CD14-positive monocyte (primary cell): Measurements from ENCODE around the gene VRTN. TPM values are rescaled to one million over a fixed set of nuclear protein-coding genes. Genes with fewer than 3 reads are reported as not detected.
A peak's percentile ranks its signal among the peaks of the same experiment; 100 is the strongest.
"Not testable (repeated sequence)": the region's sequence is repeated elsewhere in the genome, so short reads cannot be mapped to it uniquely, and the experiment has no call there.

Experiments
- DNase-seq, 3 donors: peaks; one replicate each; pipeline ENCODE4 v3.0.0-alpha.2; 2011 to 2022
- H2AFZ ChIP-seq: 2 replicates; pipeline ENCODE4 v1.6.0; 2012; ENCODE audit warnings: mild to moderate bottlenecking, low read depth, low read length, inconsistent platforms; ENCODE audit not compliant: insufficient read depth, poor library complexity, severe bottlenecking
- H3K27ac ChIP-seq, 2 donors: 1 replicate in 1 of 2; 2 replicates in 1 of 2; pipeline ENCODE4 v1.5.1; 2012 to 2013; ENCODE audit warnings: low read length in 2 of 2, control low read depth in 1 of 2, inconsistent platforms in 1 of 2, low read depth in 1 of 2, mild to moderate bottlenecking in 1 of 2
- H3K27me3 ChIP-seq, 2 donors: one replicate each; pipeline versions ENCODE4 v1.6.0 to v1.6.1; 2011 to 2013; ENCODE audit warnings: low read length in 2 of 2; ENCODE audit not compliant: control insufficient read depth in 2 of 2, insufficient read depth in 2 of 2
- H3K36me3 ChIP-seq, 2 donors: replicated peaks in 1 of 2; 1 replicate in 1 of 2; 2 replicates in 1 of 2; pipeline versions ENCODE4 v1.5.1 to v1.6.1; 2012 to 2013; ENCODE audit warnings: low read length in 2 of 2, control low read depth in 1 of 2, inconsistent platforms in 1 of 2, mild to moderate bottlenecking in 1 of 2; ENCODE audit not compliant: insufficient read depth in 2 of 2, control insufficient read depth in 1 of 2
- H3K4me1 ChIP-seq, 2 donors: 1 replicate in 1 of 2; 2 replicates in 1 of 2; pipeline versions ENCODE4 v1.5.1 to v1.6.1; 2012 to 2013; ENCODE audit warnings: low read length in 2 of 2, control low read depth in 1 of 2, inconsistent platforms in 1 of 2, mild to moderate bottlenecking in 1 of 2, moderate library complexity in 1 of 2; ENCODE audit not compliant: insufficient read depth in 2 of 2, control insufficient read depth in 1 of 2
- H3K4me2 ChIP-seq: replicated peaks from 2 replicates; pipeline ENCODE3; 2012; ENCODE audit warnings: low read length, moderate library complexity, mild to moderate bottlenecking; ENCODE audit not compliant: poor library complexity, severe bottlenecking; ENCODE audit errors: extremely low read depth
- H3K4me3 ChIP-seq, 3 experiments: fragments of 200-600 bp in 1 of 3; sonication (generic) in 1 of 3; replicated peaks in 1 of 3; 1 replicate in 2 of 3; 2 replicates in 1 of 3; pipeline ENCODE4 v1.5.1; 2011 to 2013; ENCODE audit warnings: low read length in 3 of 3, mild to moderate bottlenecking in 3 of 3, control low read depth in 2 of 3, low read depth in 2 of 3, inconsistent platforms in 1 of 3, moderate library complexity in 1 of 3
- H3K79me2 ChIP-seq: 2 replicates; pipeline ENCODE4 v1.6.0; 2012; ENCODE audit warnings: mild to moderate bottlenecking, control low read depth, inconsistent platforms, low read length, moderate library complexity; ENCODE audit not compliant: insufficient read depth
- H3K9ac ChIP-seq: 2 replicates; pipeline ENCODE4 v1.6.0; 2017; ENCODE audit warnings: low read length, mild to moderate bottlenecking; ENCODE audit not compliant: insufficient read depth, poor library complexity, severe bottlenecking
- H3K9me3 ChIP-seq, 2 donors: replicated peaks in 1 of 2; 1 replicate in 1 of 2; 2 replicates in 1 of 2; pipeline versions ENCODE4 v1.5.1 to v1.6.1; 2012 to 2013; ENCODE audit warnings: low read length in 2 of 2, control low read depth in 1 of 2; ENCODE audit not compliant: control insufficient read depth in 1 of 2, insufficient read depth in 1 of 2
- H4K20me1 ChIP-seq: 2 replicates; pipeline ENCODE4 v1.6.0; 2012; ENCODE audit warnings: mild to moderate bottlenecking, low read length, control low read depth, moderate library complexity; ENCODE audit not compliant: insufficient read depth
- H3K27ac Mint-ChIP-seq, 7 donors: one replicate each; pipeline ENCODE4 v1.8.0; 2020; ENCODE audit warnings: mild to moderate bottlenecking in 7 of 7, mixed read lengths in 7 of 7, moderate library complexity in 6 of 7, inconsistent platforms in 2 of 7
- H3K27me3 Mint-ChIP-seq, 3 donors: one replicate each; pipeline ENCODE4 v1.8.0; 2021 to 2022; ENCODE audit warnings: low read depth in 3 of 3, mild to moderate bottlenecking in 3 of 3, mixed read lengths in 3 of 3, moderate library complexity in 3 of 3, inconsistent platforms in 1 of 3
- H3K36me3 Mint-ChIP-seq, 2 donors: one replicate each; pipeline ENCODE4 v1.8.0; 2020; ENCODE audit warnings: mixed read lengths in 2 of 2, inconsistent platforms in 1 of 2, mild to moderate bottlenecking in 1 of 2
- H3K4me1 Mint-ChIP-seq: one replicate; pipeline ENCODE4 v1.8.0; 2020; ENCODE audit warnings: mild to moderate bottlenecking, mixed read lengths
- H3K4me3 Mint-ChIP-seq, 2 donors: one replicate each; pipeline ENCODE4 v1.8.0; 2020; ENCODE audit warnings: mild to moderate bottlenecking in 2 of 2, mixed read lengths in 2 of 2, moderate library complexity in 1 of 2
- H3K9me3 Mint-ChIP-seq, 7 donors: one replicate each; pipeline ENCODE4 v1.8.0; 2020 to 2022; ENCODE audit warnings: mixed read lengths in 7 of 7, mild to moderate bottlenecking in 6 of 7, moderate library complexity in 6 of 7, inconsistent platforms in 2 of 7
- CTCF ChIP-seq: fragments of 200-600 bp; IDR thresholded peaks from one replicate; pipeline ENCODE4 v1.8.0; 2022; ENCODE audit warnings: antibody characterized with exemption, mild to moderate bottlenecking
- WGBS: methylation state at CpG from one replicate; pipeline ENCODE4 v1.1.5; 2013; ENCODE audit warnings: missing lambda C conversion rate; ENCODE audit not compliant: insufficient coverage; 5-methylcytosine and 5-hydroxymethylcytosine counted together
- intact Hi-C, 2 donors: fragments of 100-400 bp; cut with micrococcal nuclease; formaldehyde crosslinking; loops; one replicate each; pipeline versions ENCODE4 v1.15.0 to v1.15.1; 2023
- polyA plus RNA-seq, 3 donors: library from polyadenylated mRNA; depleted of rRNA in 1 of 3; unstranded in 2 of 3; stranded (reverse) in 1 of 3; fragments of 300-500 nt in 2 of 3; fragments of >200 nt in 1 of 3; fragmentation: Illumina TruSeq in 2 of 3; gene quantifications; 1 replicate in 2 of 3; 2 replicates in 1 of 3; pipeline ENCODE4 v1.2.3, GENCODE V29; 2012 to 2021

The VRTN gene
- polyA plus RNA-seq, 3 donors = not detected

DNA sequence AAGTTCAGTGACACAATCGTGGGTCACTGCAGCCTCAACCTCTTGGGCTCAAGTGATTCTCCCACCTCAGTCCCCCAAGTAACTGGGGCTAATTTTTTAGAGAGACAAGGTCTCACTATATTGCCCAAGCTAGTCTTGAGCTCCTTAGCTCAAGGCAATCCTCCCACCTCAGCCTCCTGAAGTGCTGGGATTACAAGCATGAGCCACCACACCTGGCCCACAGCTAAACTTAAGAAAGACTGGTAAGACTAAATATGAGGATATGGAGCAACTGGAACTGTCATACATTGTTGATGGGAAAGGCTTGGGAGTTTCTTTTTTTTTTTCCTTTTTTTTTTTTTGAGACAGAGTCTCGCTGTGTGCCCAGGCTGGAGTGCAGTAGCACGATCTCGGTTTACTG, 34.0 kb downstream of the VRTN start:
- H3K79me2 ChIP-seq = no peaks in the 10 kb centered on the region
- H3K4me2 ChIP-seq = no peak overlapping the region
- Mint-ChIP-seq H3K36me3 (no peaks in the 10 kb centered on the region), H3K4me3 (no peak overlapping the region), H3K27me3 (peaks cover 5 to 8% (median 5%) of the 10 kb centered on the region in 3 donors), H3K27ac (peak overlapping the region in 1 of 7 donors; percentile 7), H3K4me1 (no peaks in the 10 kb centered on the region), H3K9me3 (no peaks in the 10 kb centered on the region)
- H3K4me3 ChIP-seq = no peak overlapping the region
- H3K9me3 ChIP-seq = no peaks in the 10 kb centered on the region
- no peak for DNase-seq
- no peaks in the 10 kb centered on the region for H3K4me1 ChIP-seq
- TF ChIP-seq CTCF = no peak
- 100% methylated on average over 1 of the region's 4 CpGs for WGBS
- intact Hi-C loops = no loop called here
- no peaks in the 10 kb centered on the region for H3K36me3 ChIP-seq
- no peak overlapping the region for H2AFZ ChIP-seq
- H3K27me3 ChIP-seq = no peaks in the 10 kb centered on the region
- no peak overlapping the region for H3K9ac ChIP-seq
- no peaks in the 10 kb centered on the region for H4K20me1 ChIP-seq
- H3K27ac ChIP-seq = no peak overlapping the region

DNA sequence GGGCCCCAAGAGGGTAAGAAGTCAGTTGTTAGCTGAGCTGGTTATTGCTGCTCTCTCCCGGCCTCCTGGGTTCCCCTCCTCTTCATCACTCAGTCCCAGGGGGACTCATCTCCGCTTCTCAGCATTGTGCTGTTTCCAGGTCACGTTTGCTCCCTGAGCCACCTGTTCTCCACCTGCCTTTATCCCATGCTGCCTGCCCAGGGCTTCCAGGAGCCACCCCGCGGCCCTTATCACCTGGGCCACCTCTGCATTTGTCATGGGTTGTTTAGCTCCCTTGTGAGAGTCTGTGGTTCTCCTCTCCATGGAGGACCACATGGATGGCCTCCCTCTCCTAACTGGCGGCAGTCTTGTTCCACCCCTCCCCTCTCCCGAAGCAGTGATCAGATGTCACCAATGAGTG, 41.7 kb downstream of the VRTN start:
- no peak for DNase-seq
- Mint-ChIP-seq H3K4me3 (no peak overlapping the region), H3K27ac (no peak overlapping the region), H3K27me3 (peaks cover 6 to 13% (median 7%) of the 10 kb centered on the region in 3 donors), H3K4me1 (peaks cover 22% of the 10 kb centered on the region), H3K36me3 (no peaks in the 10 kb centered on the region), H3K9me3 (no peaks in the 10 kb centered on the region)
- Histone ChIP-seq H3K4me1 (peaks cover 10 to 11% of the 10 kb centered on the region in 2 donors), H3K27ac (no peak overlapping the region), H3K9ac (no peak overlapping the region), H3K36me3 (no peaks in the 10 kb centered on the region), H3K4me2 (no peak overlapping the region), H3K79me2 (no peaks in the 10 kb centered on the region), H3K27me3 (no peaks in the 10 kb centered on the region), H3K9me3 (no peaks in the 10 kb centered on the region), H4K20me1 (no peaks in the 10 kb centered on the region), H2AFZ (no peak overlapping the region), H3K4me3 (no peak overlapping the region)
- intact Hi-C loops = no loop called here
- TF ChIP-seq CTCF = no peak
- 88% methylated on average over 3 of the region's 7 CpGs for WGBS

DNA sequence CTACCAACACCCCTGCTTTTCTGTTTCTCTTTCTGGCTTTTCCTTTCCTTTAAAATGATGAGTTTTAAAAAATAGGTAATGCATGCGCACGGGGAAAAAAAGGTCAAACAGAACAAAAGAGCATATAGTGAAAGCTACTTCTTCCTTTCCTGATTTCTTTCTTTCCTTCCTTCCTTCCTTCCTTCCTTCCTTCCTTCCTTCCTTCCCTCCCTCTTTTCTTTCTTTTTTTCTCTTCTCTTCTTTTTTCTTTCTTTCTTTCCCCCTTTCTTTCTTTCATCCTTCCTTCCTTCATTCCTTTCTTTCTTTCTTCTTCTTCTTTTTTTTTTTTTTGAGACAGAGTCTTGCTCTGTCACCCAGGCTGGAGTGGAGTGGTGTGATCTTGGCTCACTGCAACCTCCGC, 42.2 kb downstream of the VRTN start:
- H3K9me3 Mint-ChIP-seq, H3K79me2 ChIP-seq, H2AFZ ChIP-seq, DNase-seq, H3K36me3 Mint-ChIP-seq, H3K27ac ChIP-seq, H3K4me3 ChIP-seq, H3K36me3 ChIP-seq, H3K9ac ChIP-seq, H4K20me1 ChIP-seq, H3K9me3 ChIP-seq, H3K27me3 ChIP-seq, H3K27ac Mint-ChIP-seq, intact Hi-C loops, H3K4me3 Mint-ChIP-seq, H3K4me2 ChIP-seq: not testable (repeated sequence)
- WGBS = no CpG with 5 or more reads among the region's 3 CpGs
- peaks cover 22% of the 10 kb centered on the region for H3K4me1 Mint-ChIP-seq
- H3K27me3 Mint-ChIP-seq = peaks cover 6 to 13% (median 10%) of the 10 kb centered on the region in 3 donors
- H3K4me1 ChIP-seq = peaks cover 10 to 11% of the 10 kb centered on the region in 2 donors
